NT2/D1 (cell line): ENCODE measurements around the gene CARMIL1.

Experiments used
- DNase-seq: peaks from one replicate; pipeline ENCODE4 v3.0.0-alpha.2; 2011; ENCODE audit warnings: low read depth, low spot score
- H3K27me3 ChIP-seq: 2 replicates; pipeline ENCODE4 v1.6.0; 2011; ENCODE audit warnings: mild to moderate bottlenecking; ENCODE audit not compliant: insufficient read length, insufficient read depth
- H3K36me3 ChIP-seq: 2 replicates; pipeline ENCODE4 v1.6.1; 2011; ENCODE audit warnings: mild to moderate bottlenecking, low read length, mixed read lengths; ENCODE audit not compliant: insufficient read depth, insufficient read length
- H3K4me1 ChIP-seq: 2 replicates; pipeline ENCODE4 v1.5.1; 2011; ENCODE audit not compliant: insufficient read depth, insufficient read length
- H3K4me3 ChIP-seq: 2 replicates; pipeline ENCODE4 v1.5.1; 2011; ENCODE audit warnings: low read depth; ENCODE audit not compliant: insufficient read length
- H3K9ac ChIP-seq: 2 replicates; pipeline ENCODE4 v1.6.0; 2011; ENCODE audit warnings: low read depth; ENCODE audit not compliant: insufficient read length
- H3K9me3 ChIP-seq: 2 replicates; pipeline ENCODE4 v1.5.1; 2011; ENCODE audit warnings: mild to moderate bottlenecking, low read length; ENCODE audit not compliant: insufficient read depth
- SUZ12 ChIP-seq: IDR thresholded peaks from 2 replicates; pipeline ENCODE4 v1.6.1; 2011; ENCODE audit not compliant: insufficient read length, insufficient read depth; ENCODE audit errors: extremely low read depth
- YY1 ChIP-seq: IDR thresholded peaks from 2 replicates; pipeline ENCODE4 v1.6.1; 2011; ENCODE audit not compliant: insufficient read length, insufficient read depth
- ZNF274 ChIP-seq: IDR thresholded peaks from 2 replicates; pipeline ENCODE4 v1.6.1; 2011; ENCODE audit warnings: mild to moderate bottlenecking, low read depth, low read length

Gene CARMIL1

GRCh38 chr6:25402125-25402524 lies 123.0 kb downstream of the CARMIL1 start:
- H3K27me3 ChIP-seq: no peaks in the 10 kb centered on the region
- no peak overlapping the region for H3K9ac ChIP-seq
- TF ChIP-seq SUZ12: no peak
- TF ChIP-seq YY1: no peak
- no peak for TF ChIP-seq ZNF274
- no peaks in the 10 kb centered on the region for H3K9me3 ChIP-seq
- no peak for DNase-seq
- no peak overlapping the region for H3K4me3 ChIP-seq
- no peaks in the 10 kb centered on the region for H3K36me3 ChIP-seq
- no peaks in the 10 kb centered on the region for H3K4me1 ChIP-seq

- H3K9ac ChIP-seq: no peak overlapping the region
- H3K4me1 ChIP-seq: no peaks in the 10 kb centered on the region
Observed at GRCh38 chr6:25403150-25403549, 124.0 kb downstream of the CARMIL1 start.

GRCh38 chr6:25404091-25404490 lies 124.9 kb downstream of the CARMIL1 start:
- no peak for DNase-seq
- H3K9ac ChIP-seq: no peak overlapping the region
- H3K9me3 ChIP-seq: no peaks in the 10 kb centered on the region
- TF ChIP-seq YY1 (no peak), SUZ12 (no peak), ZNF274 (no peak)
- H3K27me3 ChIP-seq: no peaks in the 10 kb centered on the region
- no peaks in the 10 kb centered on the region for H3K36me3 ChIP-seq
- no peaks in the 10 kb centered on the region for H3K4me1 ChIP-seq
- H3K4me3 ChIP-seq: no peak overlapping the region

More at GRCh38 chr6:25403150-25403549, 124.0 kb downstream of the CARMIL1 start:
- Histone ChIP-seq H3K36me3 (no peaks in the 10 kb centered on the region), H3K4me3 (no peak overlapping the region), H3K9me3 (no peaks in the 10 kb centered on the region), H3K27me3 (no peaks in the 10 kb centered on the region)
- TF ChIP-seq SUZ12: no peak
- TF ChIP-seq YY1: no peak
- no peak for TF ChIP-seq ZNF274
- no peak for DNase-seq

DNA sequence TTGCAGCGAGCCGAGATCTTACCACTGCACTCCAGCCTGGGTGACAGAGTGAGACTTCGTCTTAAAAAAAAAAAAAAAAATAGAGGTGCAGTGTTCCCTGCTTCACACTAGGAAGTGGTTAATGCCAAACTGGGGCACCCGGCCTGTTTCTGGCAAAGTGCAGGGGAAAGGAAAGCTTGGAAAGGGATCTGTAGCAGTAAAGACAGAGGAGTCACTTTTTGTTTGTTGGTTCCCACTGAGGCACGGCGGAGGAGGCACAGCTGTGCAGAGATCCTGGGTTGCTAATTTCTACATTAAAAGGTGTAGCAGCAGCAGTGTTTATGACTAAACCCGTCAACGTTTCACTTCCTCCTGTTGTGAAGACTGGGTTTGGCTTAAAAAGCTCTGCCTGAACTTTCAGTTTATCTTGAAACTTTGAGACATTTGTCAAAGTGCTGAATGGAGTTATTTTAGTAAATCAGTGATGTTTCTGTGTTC lies 125.6 kb downstream of the CARMIL1 start:
- TF ChIP-seq YY1: no peak
- no peak for TF ChIP-seq SUZ12
- no peak for TF ChIP-seq ZNF274
- Histone ChIP-seq H3K9me3 (no peaks in the 10 kb centered on the region), H3K9ac (no peak overlapping the region), H3K4me3 (no peak overlapping the region), H3K27me3 (no peaks in the 10 kb centered on the region), H3K4me1 (no peaks in the 10 kb centered on the region), H3K36me3 (no peaks in the 10 kb centered on the region)
- DNase-seq: no peak

GRCh38 chr6:25405442-25405841 lies 126.3 kb downstream of the CARMIL1 start:
- no peaks in the 10 kb centered on the region for H3K36me3 ChIP-seq
- no peak for TF ChIP-seq SUZ12
- TF ChIP-seq ZNF274: no peak
- no peak for TF ChIP-seq YY1
- no peaks in the 10 kb centered on the region for H3K27me3 ChIP-seq
- no peaks in the 10 kb centered on the region for H3K9me3 ChIP-seq
- H3K9ac ChIP-seq: no peak overlapping the region
- no peak for DNase-seq
- H3K4me1 ChIP-seq: no peaks in the 10 kb centered on the region
- H3K4me3 ChIP-seq: no peak overlapping the region

DNA sequence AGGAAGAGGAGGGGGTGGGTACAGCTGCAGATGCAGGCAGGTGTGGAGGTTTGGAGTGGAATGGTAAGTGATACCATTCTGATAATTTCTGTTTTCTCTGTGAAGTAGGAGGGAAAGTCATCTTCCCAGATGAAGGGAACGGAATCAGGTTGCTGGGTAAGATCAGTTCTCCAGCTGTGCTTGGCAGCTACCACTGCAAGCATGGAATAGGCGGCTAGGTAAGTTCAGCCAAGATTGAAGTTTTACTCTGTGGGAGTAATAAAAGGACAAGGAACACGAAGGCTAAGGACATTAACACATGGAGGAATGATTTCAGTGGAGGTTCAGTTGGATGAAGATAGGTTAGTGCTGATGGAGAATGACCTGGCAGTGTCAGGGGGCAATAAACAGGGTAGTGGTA lies 128.3 kb downstream of the CARMIL1 start:
- no peaks in the 10 kb centered on the region for H3K27me3 ChIP-seq
- H3K9ac ChIP-seq: no peak overlapping the region
- H3K4me1 ChIP-seq: no peaks in the 10 kb centered on the region
- no peaks in the 10 kb centered on the region for H3K36me3 ChIP-seq
- no peak overlapping the region for H3K4me3 ChIP-seq
- DNase-seq: no peak
- TF ChIP-seq SUZ12 (no peak), YY1 (no peak), ZNF274 (no peak)
- H3K9me3 ChIP-seq: no peaks in the 10 kb centered on the region

DNA sequence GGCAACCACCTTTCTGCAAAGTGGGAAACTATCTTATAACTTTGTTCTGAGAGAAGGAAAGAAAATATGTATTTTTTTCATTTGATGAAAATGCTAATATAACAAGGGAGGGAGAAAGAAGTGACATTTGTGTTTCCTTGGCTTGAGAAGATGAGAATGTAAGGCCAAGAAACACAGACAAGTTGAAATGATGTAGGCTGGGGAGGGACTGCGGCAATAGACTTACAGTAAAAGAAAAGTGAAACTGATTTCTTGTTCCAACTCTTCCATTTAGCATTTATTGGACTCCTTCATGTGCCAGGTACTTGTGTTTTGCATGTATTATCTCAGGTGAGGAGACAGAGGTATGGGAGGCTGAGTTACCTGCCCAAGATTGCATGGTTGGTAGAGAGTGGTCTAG lies 130.9 kb downstream of the CARMIL1 start:
- Histone ChIP-seq H3K4me3 (no peak overlapping the region), H3K36me3 (no peaks in the 10 kb centered on the region), H3K27me3 (no peaks in the 10 kb centered on the region), H3K9me3 (no peaks in the 10 kb centered on the region), H3K4me1 (no peaks in the 10 kb centered on the region), H3K9ac (no peak overlapping the region)
- no peak for DNase-seq
- TF ChIP-seq ZNF274 (no peak), YY1 (no peak)

GRCh38 chr6:25411316-25411950 lies 132.3 kb downstream of the CARMIL1 start:
- H3K9me3 ChIP-seq: no peaks in the 10 kb centered on the region
- H3K36me3 ChIP-seq: no peaks in the 10 kb centered on the region
- no peak for DNase-seq
- no peaks in the 10 kb centered on the region for H3K4me1 ChIP-seq
- no peaks in the 10 kb centered on the region for H3K27me3 ChIP-seq
- no peak for TF ChIP-seq ZNF274
- TF ChIP-seq YY1: no peak
- TF ChIP-seq SUZ12: no peak
- no peak overlapping the region for H3K4me3 ChIP-seq
- no peak overlapping the region for H3K9ac ChIP-seq
